CD14-positive monocyte (primary cell): ENCODE measurements around the gene TNPO3. TPM values are rescaled to one million over a fixed set of nuclear protein-coding genes. Genes with fewer than 3 reads are reported as not detected.

Source experiments
- DNase-seq, 3 donors: peaks; one replicate each; pipeline ENCODE4 v3.0.0-alpha.2; 2011 to 2022
- H2AFZ ChIP-seq: 2 replicates; pipeline ENCODE4 v1.6.0; 2012; ENCODE audit warnings: mild to moderate bottlenecking, low read depth, low read length, inconsistent platforms; ENCODE audit not compliant: insufficient read depth, poor library complexity, severe bottlenecking
- H3K27ac ChIP-seq, 2 donors: 1 replicate in 1 of 2; 2 replicates in 1 of 2; pipeline ENCODE4 v1.5.1; 2012 to 2013; ENCODE audit warnings: low read length in 2 of 2, control low read depth in 1 of 2, inconsistent platforms in 1 of 2, low read depth in 1 of 2, mild to moderate bottlenecking in 1 of 2
- H3K27me3 ChIP-seq, 2 donors: one replicate each; pipeline versions ENCODE4 v1.6.0 to v1.6.1; 2011 to 2013; ENCODE audit warnings: low read length in 2 of 2; ENCODE audit not compliant: control insufficient read depth in 2 of 2, insufficient read depth in 2 of 2
- H3K36me3 ChIP-seq, 2 donors: replicated peaks in 1 of 2; 1 replicate in 1 of 2; 2 replicates in 1 of 2; pipeline versions ENCODE4 v1.5.1 to v1.6.1; 2012 to 2013; ENCODE audit warnings: low read length in 2 of 2, control low read depth in 1 of 2, inconsistent platforms in 1 of 2, mild to moderate bottlenecking in 1 of 2; ENCODE audit not compliant: insufficient read depth in 2 of 2, control insufficient read depth in 1 of 2
- H3K4me1 ChIP-seq, 2 donors: 1 replicate in 1 of 2; 2 replicates in 1 of 2; pipeline versions ENCODE4 v1.5.1 to v1.6.1; 2012 to 2013; ENCODE audit warnings: low read length in 2 of 2, control low read depth in 1 of 2, inconsistent platforms in 1 of 2, mild to moderate bottlenecking in 1 of 2, moderate library complexity in 1 of 2; ENCODE audit not compliant: insufficient read depth in 2 of 2, control insufficient read depth in 1 of 2
- H3K4me2 ChIP-seq: replicated peaks from 2 replicates; pipeline ENCODE3; 2012; ENCODE audit warnings: low read length, moderate library complexity, mild to moderate bottlenecking; ENCODE audit not compliant: poor library complexity, severe bottlenecking; ENCODE audit errors: extremely low read depth
- H3K4me3 ChIP-seq, 3 experiments: fragments of 200-600 bp in 1 of 3; sonication (generic) in 1 of 3; replicated peaks in 1 of 3; 1 replicate in 2 of 3; 2 replicates in 1 of 3; pipeline ENCODE4 v1.5.1; 2011 to 2013; ENCODE audit warnings: low read length in 3 of 3, mild to moderate bottlenecking in 3 of 3, control low read depth in 2 of 3, low read depth in 2 of 3, inconsistent platforms in 1 of 3, moderate library complexity in 1 of 3
- H3K79me2 ChIP-seq: 2 replicates; pipeline ENCODE4 v1.6.0; 2012; ENCODE audit warnings: mild to moderate bottlenecking, control low read depth, inconsistent platforms, low read length, moderate library complexity; ENCODE audit not compliant: insufficient read depth
- H3K9ac ChIP-seq: 2 replicates; pipeline ENCODE4 v1.6.0; 2017; ENCODE audit warnings: low read length, mild to moderate bottlenecking; ENCODE audit not compliant: insufficient read depth, poor library complexity, severe bottlenecking
- H3K9me3 ChIP-seq, 2 donors: replicated peaks in 1 of 2; 1 replicate in 1 of 2; 2 replicates in 1 of 2; pipeline versions ENCODE4 v1.5.1 to v1.6.1; 2012 to 2013; ENCODE audit warnings: low read length in 2 of 2, control low read depth in 1 of 2; ENCODE audit not compliant: control insufficient read depth in 1 of 2, insufficient read depth in 1 of 2
- H4K20me1 ChIP-seq: 2 replicates; pipeline ENCODE4 v1.6.0; 2012; ENCODE audit warnings: mild to moderate bottlenecking, low read length, control low read depth, moderate library complexity; ENCODE audit not compliant: insufficient read depth
- H3K27ac Mint-ChIP-seq, 7 donors: one replicate each; pipeline ENCODE4 v1.8.0; 2020; ENCODE audit warnings: mild to moderate bottlenecking in 7 of 7, mixed read lengths in 7 of 7, moderate library complexity in 6 of 7, inconsistent platforms in 2 of 7
- H3K27me3 Mint-ChIP-seq, 3 donors: one replicate each; pipeline ENCODE4 v1.8.0; 2021 to 2022; ENCODE audit warnings: low read depth in 3 of 3, mild to moderate bottlenecking in 3 of 3, mixed read lengths in 3 of 3, moderate library complexity in 3 of 3, inconsistent platforms in 1 of 3
- H3K36me3 Mint-ChIP-seq, 2 donors: one replicate each; pipeline ENCODE4 v1.8.0; 2020; ENCODE audit warnings: mixed read lengths in 2 of 2, inconsistent platforms in 1 of 2, mild to moderate bottlenecking in 1 of 2
- H3K4me1 Mint-ChIP-seq: one replicate; pipeline ENCODE4 v1.8.0; 2020; ENCODE audit warnings: mild to moderate bottlenecking, mixed read lengths
- H3K4me3 Mint-ChIP-seq, 2 donors: one replicate each; pipeline ENCODE4 v1.8.0; 2020; ENCODE audit warnings: mild to moderate bottlenecking in 2 of 2, mixed read lengths in 2 of 2, moderate library complexity in 1 of 2
- H3K9me3 Mint-ChIP-seq, 7 donors: one replicate each; pipeline ENCODE4 v1.8.0; 2020 to 2022; ENCODE audit warnings: mixed read lengths in 7 of 7, mild to moderate bottlenecking in 6 of 7, moderate library complexity in 6 of 7, inconsistent platforms in 2 of 7
- WGBS: methylation state at CpG from one replicate; pipeline ENCODE4 v1.1.5; 2013; ENCODE audit warnings: missing lambda C conversion rate; ENCODE audit not compliant: insufficient coverage; 5-methylcytosine and 5-hydroxymethylcytosine counted together
- intact Hi-C, 2 donors: fragments of 100-400 bp; cut with micrococcal nuclease; formaldehyde crosslinking; loops; one replicate each; pipeline versions ENCODE4 v1.15.0 to v1.15.1; 2023
- polyA plus RNA-seq, 3 donors: library from polyadenylated mRNA; depleted of rRNA in 1 of 3; unstranded in 2 of 3; stranded (reverse) in 1 of 3; fragments of 300-500 nt in 2 of 3; fragments of >200 nt in 1 of 3; fragmentation: Illumina TruSeq in 2 of 3; gene quantifications; 1 replicate in 2 of 3; 2 replicates in 1 of 3; pipeline ENCODE4 v1.2.3, GENCODE V29; 2012 to 2021
- TF ChIP-seq, protein P1 (sequence below): fragments of 200-600 bp; IDR thresholded peaks from one replicate; pipeline ENCODE4 v1.8.0; 2022; ENCODE audit warnings: antibody characterized with exemption, mild to moderate bottlenecking

TNPO3 gene
- polyA plus RNA-seq, 3 donors: 17.0 to 23.8 (median 19.7) TPM

DNA sequence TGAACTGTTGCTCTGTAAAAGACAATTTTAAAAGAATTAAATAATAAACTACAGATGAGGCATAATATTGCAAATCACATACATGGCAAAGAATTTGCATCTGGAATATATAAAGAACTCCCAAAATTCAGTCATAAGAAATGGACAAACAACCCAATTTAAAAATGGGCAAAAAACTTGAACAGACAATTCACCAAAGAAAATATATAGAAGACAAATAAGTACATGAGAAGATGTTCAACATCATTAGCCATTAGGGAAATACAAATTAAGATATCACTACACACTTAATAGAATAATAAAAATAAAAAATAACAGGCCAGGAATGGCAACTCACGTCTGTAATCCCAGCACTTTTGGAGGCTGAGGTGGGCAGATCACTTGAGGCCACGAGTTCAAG, 22.0 kb upstream of the TNPO3 start:
- intact Hi-C loops: no loop called here
- Mint-ChIP-seq H3K4me3 (no peak overlapping the region), H3K36me3 (no peaks in the 10 kb centered on the region), H3K27ac (no peak overlapping the region), H3K9me3 (peaks cover 0 to 2% (median 0%) of the 10 kb centered on the region in 7 donors), H3K4me1 (peaks cover 34% of the 10 kb centered on the region), H3K27me3 (peaks cover 0 to 2% (median 1%) of the 10 kb centered on the region in 3 donors)
- no peak for DNase-seq
- no peak overlapping the region for H2AFZ ChIP-seq
- no peaks in the 10 kb centered on the region for H4K20me1 ChIP-seq
- H3K36me3 ChIP-seq: no peaks in the 10 kb centered on the region
- no peak overlapping the region for H3K9ac ChIP-seq
- H3K27ac ChIP-seq: no peak overlapping the region
- peaks cover 32% of the 10 kb centered on the region in 2 donors for H3K4me1 ChIP-seq
- no peak overlapping the region for H3K4me2 ChIP-seq
- no peaks in the 10 kb centered on the region for H3K27me3 ChIP-seq
- WGBS: 83% methylated on average over 1 of the region's 2 CpGs
- no peaks in the 10 kb centered on the region for H3K9me3 ChIP-seq
- no peak overlapping the region for H3K4me3 ChIP-seq
- TF ChIP-seq, protein P1, sequence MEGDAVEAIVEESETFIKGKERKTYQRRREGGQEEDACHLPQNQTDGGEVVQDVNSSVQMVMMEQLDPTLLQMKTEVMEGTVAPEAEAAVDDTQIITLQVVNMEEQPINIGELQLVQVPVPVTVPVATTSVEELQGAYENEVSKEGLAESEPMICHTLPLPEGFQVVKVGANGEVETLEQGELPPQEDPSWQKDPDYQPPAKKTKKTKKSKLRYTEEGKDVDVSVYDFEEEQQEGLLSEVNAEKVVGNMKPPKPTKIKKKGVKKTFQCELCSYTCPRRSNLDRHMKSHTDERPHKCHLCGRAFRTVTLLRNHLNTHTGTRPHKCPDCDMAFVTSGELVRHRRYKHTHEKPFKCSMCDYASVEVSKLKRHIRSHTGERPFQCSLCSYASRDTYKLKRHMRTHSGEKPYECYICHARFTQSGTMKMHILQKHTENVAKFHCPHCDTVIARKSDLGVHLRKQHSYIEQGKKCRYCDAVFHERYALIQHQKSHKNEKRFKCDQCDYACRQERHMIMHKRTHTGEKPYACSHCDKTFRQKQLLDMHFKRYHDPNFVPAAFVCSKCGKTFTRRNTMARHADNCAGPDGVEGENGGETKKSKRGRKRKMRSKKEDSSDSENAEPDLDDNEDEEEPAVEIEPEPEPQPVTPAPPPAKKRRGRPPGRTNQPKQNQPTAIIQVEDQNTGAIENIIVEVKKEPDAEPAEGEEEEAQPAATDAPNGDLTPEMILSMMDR: no peak
- H3K79me2 ChIP-seq: no peaks in the 10 kb centered on the region

DNA sequence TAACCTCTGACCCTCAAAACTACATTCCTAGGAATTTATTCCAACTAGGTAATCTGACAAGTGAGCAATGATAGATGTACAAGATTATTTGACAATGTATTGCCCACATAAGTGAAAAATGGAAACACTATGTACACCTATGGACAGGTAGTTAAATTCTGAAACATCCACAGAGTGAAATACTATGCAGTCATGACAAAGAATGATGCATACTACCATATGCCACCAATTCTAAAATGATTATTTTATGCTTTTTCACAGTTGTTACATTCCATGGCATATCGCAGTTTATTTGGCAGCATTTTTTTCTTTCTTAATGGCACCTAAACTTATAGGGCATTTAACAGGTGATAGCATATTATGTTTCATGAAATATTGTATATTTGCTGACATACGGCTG, 20.1 kb upstream of the TNPO3 start:
- intact Hi-C loops: no loop called here

More for the DNA sequence above, 20.1 kb upstream of the TNPO3 start:
- H3K4me2 ChIP-seq: no peak overlapping the region
- no peak overlapping the region for H3K27ac ChIP-seq
- no peaks in the 10 kb centered on the region for H4K20me1 ChIP-seq
- Mint-ChIP-seq H3K9me3 (peaks cover 0 to 2% (median 0%) of the 10 kb centered on the region in 7 donors), H3K4me3 (no peak overlapping the region), H3K27me3 (peaks cover 0 to 1% (median 0%) of the 10 kb centered on the region in 3 donors), H3K27ac (peak overlapping the region in 1 of 7 donors; percentile 30), H3K4me1 (peaks cover 43% of the 10 kb centered on the region), H3K36me3 (no peaks in the 10 kb centered on the region)
- no peaks in the 10 kb centered on the region for H3K79me2 ChIP-seq
- H3K36me3 ChIP-seq: no peaks in the 10 kb centered on the region
- no CpG with 5 or more reads among the region's 2 CpGs for WGBS
- no peaks in the 10 kb centered on the region for H3K9me3 ChIP-seq
- TF ChIP-seq, protein P1: no peak
- H3K4me3 ChIP-seq: no peak overlapping the region
- peaks cover 41 to 42% of the 10 kb centered on the region in 2 donors for H3K4me1 ChIP-seq
- DNase-seq: no peak
- no peak overlapping the region for H2AFZ ChIP-seq
- no peak overlapping the region for H3K9ac ChIP-seq
- H3K27me3 ChIP-seq: no peaks in the 10 kb centered on the region
